ENCODE measurements around the gene PCDH9. TPM values are rescaled to one million over a fixed set of nuclear protein-coding genes. Genes with fewer than 3 reads are reported as not detected.

Gene PCDH9
- total RNA-seq, 1 experiment from 2014 or later, result 4.2 TPM

GRCh38 chr13:66513728-66514127 is 716.4 kb downstream of the PCDH9 start:
- no peak for DNase-seq (ENCODE audit: low read depth, low spot score)
- H3K4me1 ChIP-seq (ENCODE audit: control insufficient read depth, insufficient read depth, low read length), result no peaks in the 10 kb centered on the region
- ChIA-PET POLR2A (no interaction called here), CTCF (no interaction called here)
- H3K27me3 ChIP-seq (ENCODE audit: control insufficient read depth, insufficient read depth, low read length), result no peaks in the 10 kb centered on the region
- no TSS peak for BruUV-seq (replicated peaks)
- intact Hi-C loops (cut with micrococcal nuclease; ENCODE audit: unreplicated experiment) (no loop called here), in situ Hi-C loops (cut with HindIII; ENCODE audit: low pct_unique_long_range_greater_than_20kb, low sequenced_read_pairs) (no loop called here)
- ATAC-seq, result no peak
- TF ChIP-seq TCF7L2 (IDR thresholded peaks at IDR 0.05; ENCODE audit: low read depth, low read length), result no peak
- no peak for TF ChIP-seq REST (IDR thresholded peaks at IDR 0.05; ENCODE audit: insufficient read depth in 1 of 2, low read depth in 2 of 2, low read length in 1 of 2)
- TF ChIP-seq CTCF (IDR thresholded peaks at IDR 0.05), result no peak
- no peak for TF ChIP-seq SIN3A (IDR thresholded peaks at IDR 0.05; ENCODE audit: borderline replicate concordance, insufficient read depth, low read depth, low read length)
- no peak for TF ChIP-seq POLR2AphosphoS5 (IDR thresholded peaks at IDR 0.05; ENCODE audit: low read depth, low read length)
- no peak overlapping the region for H3K27ac ChIP-seq (ENCODE audit: low read length)
- no peak overlapping the region for H3K4me3 ChIP-seq (ENCODE audit: low read depth in 2 of 2, low read length in 2 of 2)
- H3K9me3 ChIP-seq (ENCODE audit: control insufficient read depth, insufficient read depth, low read depth, low read length), result no peaks in the 10 kb centered on the region
- H3K36me3 ChIP-seq (ENCODE audit: control insufficient read depth, insufficient read depth, low read length), result no peaks in the 10 kb centered on the region

- no TSS peak for BruUV-seq (replicated peaks)
- no peak for ATAC-seq
- TF ChIP-seq POLR2AphosphoS5 (IDR thresholded peaks at IDR 0.05; ENCODE audit: low read depth, low read length), result no peak
- no peak for DNase-seq (ENCODE audit: low read depth, low spot score)
- Histone ChIP-seq H3K27me3 (ENCODE audit: control insufficient read depth, insufficient read depth, low read length) (no peaks in the 10 kb centered on the region), H3K36me3 (ENCODE audit: control insufficient read depth, insufficient read depth, low read length) (no peaks in the 10 kb centered on the region), H3K4me1 (ENCODE audit: control insufficient read depth, insufficient read depth, low read length) (no peaks in the 10 kb centered on the region), H3K9me3 (ENCODE audit: control insufficient read depth, insufficient read depth, low read depth, low read length) (no peaks in the 10 kb centered on the region), H3K4me3 (ENCODE audit: low read depth in 2 of 2, low read length in 2 of 2) (no peak overlapping the region), H3K27ac (ENCODE audit: low read length) (no peak overlapping the region)
- ChIA-PET CTCF (no interaction called here), POLR2A (no interaction called here)
- intact Hi-C loops (cut with micrococcal nuclease; ENCODE audit: unreplicated experiment) (no loop called here), in situ Hi-C loops (cut with HindIII; ENCODE audit: low pct_unique_long_range_greater_than_20kb, low sequenced_read_pairs) (no loop called here)
Measured at GRCh38 chr13:66509175-66509574, 721.0 kb downstream of the PCDH9 start.

- BruUV-seq (replicated peaks), result no TSS peak
Measured at GRCh38 chr13:66508153-66508909, 721.8 kb downstream of the PCDH9 start.

More at GRCh38 chr13:66508153-66508909, 721.8 kb downstream of the PCDH9 start:
- in situ Hi-C loops (cut with HindIII; ENCODE audit: low pct_unique_long_range_greater_than_20kb, low sequenced_read_pairs), result no loop called here
- no peak for ATAC-seq
- ChIA-PET CTCF (no interaction called here), POLR2A (no interaction called here)
- no peak overlapping the region for H3K4me3 ChIP-seq (ENCODE audit: low read depth in 2 of 2, low read length in 2 of 2)
- intact Hi-C loops (cut with micrococcal nuclease; ENCODE audit: unreplicated experiment), result no loop called here
- H3K27me3 ChIP-seq (ENCODE audit: control insufficient read depth, insufficient read depth, low read length), result no peaks in the 10 kb centered on the region
- no peak overlapping the region for H3K27ac ChIP-seq (ENCODE audit: low read length)
- H3K36me3 ChIP-seq (ENCODE audit: control insufficient read depth, insufficient read depth, low read length), result no peaks in the 10 kb centered on the region
- H3K9me3 ChIP-seq (ENCODE audit: control insufficient read depth, insufficient read depth, low read depth, low read length), result no peaks in the 10 kb centered on the region
- no peak for DNase-seq (ENCODE audit: low read depth, low spot score)
- H3K4me1 ChIP-seq (ENCODE audit: control insufficient read depth, insufficient read depth, low read length), result no peaks in the 10 kb centered on the region
- TF ChIP-seq SIN3A (IDR thresholded peaks at IDR 0.05; ENCODE audit: borderline replicate concordance, insufficient read depth, low read depth, low read length) (no peak), REST (IDR thresholded peaks at IDR 0.05; ENCODE audit: insufficient read depth in 1 of 2, low read depth in 2 of 2, low read length in 1 of 2) (no peak), POLR2AphosphoS5 (IDR thresholded peaks at IDR 0.05; ENCODE audit: low read depth, low read length) (no peak), TCF7L2 (IDR thresholded peaks at IDR 0.05; ENCODE audit: low read depth, low read length) (no peak), CTCF (IDR thresholded peaks at IDR 0.05) (no peak)
